ENCODE measurements around the gene INHBC.

Gene INHBC

DNA sequence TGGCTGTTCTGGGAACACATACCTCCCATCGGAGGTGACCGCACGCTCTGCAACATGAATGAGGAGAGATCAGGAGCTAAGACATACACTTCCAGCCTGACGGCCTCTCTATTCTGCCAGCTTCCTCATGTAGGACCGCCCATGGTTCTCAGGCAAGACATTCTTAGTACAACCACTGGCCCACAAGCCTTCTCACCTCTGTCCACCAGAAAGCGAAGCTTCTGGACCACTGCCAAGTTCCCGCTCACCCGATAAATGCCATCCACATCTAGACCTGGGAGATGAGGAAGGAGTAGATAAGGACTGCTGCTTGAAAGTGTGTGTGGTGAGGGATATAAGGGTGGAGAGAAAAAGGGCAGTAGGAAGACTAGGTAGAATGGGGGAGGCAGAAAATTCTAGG is 39.8 kb downstream of the INHBC start:
- H3K4me3 ChIP-seq (ENCODE audit: low read depth, low read length), result no peak overlapping the region
- CTCF ChIA-PET, result interaction anchor here (0.9 to 2.4 kb wide), 5 partner anchors 9 to 21 kb away, joined by 5 to 19 read pairs (median 5); partner anchors contain the start of genes GLI1 and INHBE
- no peaks in the 10 kb centered on the region for H3K9me3 ChIP-seq (ENCODE audit: control insufficient read depth, insufficient read depth, low read depth, low read length)
- TF ChIP-seq ZNF76 (tag by site-specific recombination; IDR thresholded peaks at IDR 0.05; ENCODE audit: borderline replicate concordance, low read depth) (no peak), ZNF747 (tag by site-specific recombination; IDR thresholded peaks at IDR 0.05) (no peak), BCL11B (tag by site-specific recombination; IDR thresholded peaks at IDR 0.05; ENCODE audit: low read depth) (no peak), ZNF157 (tag by site-specific recombination; IDR thresholded peaks at IDR 0.05) (no peak)
- H3K4me1 ChIP-seq (ENCODE audit: control insufficient read depth, insufficient read depth, low read length), result no peaks in the 10 kb centered on the region
- POLR2A ChIA-PET, result no interaction called here
- H3K36me3 ChIP-seq (ENCODE audit: control insufficient read depth in 2 of 2, insufficient read depth in 1 of 2, low read length in 2 of 2), result no peaks in the 10 kb centered on the region
- no peak overlapping the region for H3K27ac ChIP-seq (ENCODE audit: extremely low read depth, low read depth, low read length)

DNA sequence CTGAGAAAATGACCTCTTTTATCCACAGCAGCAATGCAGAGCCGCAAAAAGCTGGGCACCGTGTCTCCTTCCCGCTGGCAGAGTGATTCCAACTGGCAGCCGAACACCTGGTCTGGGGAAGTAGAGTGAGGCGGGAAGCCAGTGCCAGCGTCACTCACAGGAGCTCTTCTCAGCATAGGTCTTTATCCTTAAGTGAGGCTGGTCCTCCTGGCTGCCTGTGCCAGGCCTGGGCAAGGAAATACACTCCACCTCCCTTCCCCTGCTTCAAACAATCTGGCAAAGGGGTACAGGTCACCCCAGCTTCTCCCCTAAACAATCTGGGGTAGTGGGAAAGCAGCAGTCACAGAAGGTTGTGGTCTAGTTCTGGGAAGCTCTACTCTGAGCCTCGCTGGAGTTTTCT is 40.3 kb downstream of the INHBC start:
- TF ChIP-seq ZNF610 (tag by site-specific recombination; IDR thresholded peaks at IDR 0.05; ENCODE audit: borderline replicate concordance), result no peak
- TF ChIP-seq, protein P1, sequence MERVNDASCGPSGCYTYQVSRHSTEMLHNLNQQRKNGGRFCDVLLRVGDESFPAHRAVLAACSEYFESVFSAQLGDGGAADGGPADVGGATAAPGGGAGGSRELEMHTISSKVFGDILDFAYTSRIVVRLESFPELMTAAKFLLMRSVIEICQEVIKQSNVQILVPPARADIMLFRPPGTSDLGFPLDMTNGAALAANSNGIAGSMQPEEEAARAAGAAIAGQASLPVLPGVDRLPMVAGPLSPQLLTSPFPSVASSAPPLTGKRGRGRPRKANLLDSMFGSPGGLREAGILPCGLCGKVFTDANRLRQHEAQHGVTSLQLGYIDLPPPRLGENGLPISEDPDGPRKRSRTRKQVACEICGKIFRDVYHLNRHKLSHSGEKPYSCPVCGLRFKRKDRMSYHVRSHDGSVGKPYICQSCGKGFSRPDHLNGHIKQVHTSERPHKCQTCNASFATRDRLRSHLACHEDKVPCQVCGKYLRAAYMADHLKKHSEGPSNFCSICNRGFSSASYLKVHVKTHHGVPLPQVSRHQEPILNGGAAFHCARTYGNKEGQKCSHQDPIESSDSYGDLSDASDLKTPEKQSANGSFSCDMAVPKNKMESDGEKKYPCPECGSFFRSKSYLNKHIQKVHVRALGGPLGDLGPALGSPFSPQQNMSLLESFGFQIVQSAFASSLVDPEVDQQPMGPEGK (tag by site-specific recombination; IDR thresholded peaks at IDR 0.05), result no peak
- Histone ChIP-seq H3K36me3 (ENCODE audit: control insufficient read depth in 2 of 2, insufficient read depth in 1 of 2, low read length in 2 of 2) (no peaks in the 10 kb centered on the region), H3K9me3 (ENCODE audit: control insufficient read depth, insufficient read depth, low read depth, low read length) (no peaks in the 10 kb centered on the region), H3K4me3 (ENCODE audit: low read depth, low read length) (no peak overlapping the region), H3K4me1 (ENCODE audit: control insufficient read depth, insufficient read depth, low read length) (no peaks in the 10 kb centered on the region), H3K27ac (ENCODE audit: extremely low read depth, low read depth, low read length) (no peak overlapping the region)
- ChIA-PET CTCF (interaction anchor here (0.9 to 2.4 kb wide), 5 partner anchors 9 to 22 kb away, joined by 5 to 19 read pairs (median 5); partner anchors contain the start of genes GLI1 and INHBE), POLR2A (no interaction called here)

DNA sequence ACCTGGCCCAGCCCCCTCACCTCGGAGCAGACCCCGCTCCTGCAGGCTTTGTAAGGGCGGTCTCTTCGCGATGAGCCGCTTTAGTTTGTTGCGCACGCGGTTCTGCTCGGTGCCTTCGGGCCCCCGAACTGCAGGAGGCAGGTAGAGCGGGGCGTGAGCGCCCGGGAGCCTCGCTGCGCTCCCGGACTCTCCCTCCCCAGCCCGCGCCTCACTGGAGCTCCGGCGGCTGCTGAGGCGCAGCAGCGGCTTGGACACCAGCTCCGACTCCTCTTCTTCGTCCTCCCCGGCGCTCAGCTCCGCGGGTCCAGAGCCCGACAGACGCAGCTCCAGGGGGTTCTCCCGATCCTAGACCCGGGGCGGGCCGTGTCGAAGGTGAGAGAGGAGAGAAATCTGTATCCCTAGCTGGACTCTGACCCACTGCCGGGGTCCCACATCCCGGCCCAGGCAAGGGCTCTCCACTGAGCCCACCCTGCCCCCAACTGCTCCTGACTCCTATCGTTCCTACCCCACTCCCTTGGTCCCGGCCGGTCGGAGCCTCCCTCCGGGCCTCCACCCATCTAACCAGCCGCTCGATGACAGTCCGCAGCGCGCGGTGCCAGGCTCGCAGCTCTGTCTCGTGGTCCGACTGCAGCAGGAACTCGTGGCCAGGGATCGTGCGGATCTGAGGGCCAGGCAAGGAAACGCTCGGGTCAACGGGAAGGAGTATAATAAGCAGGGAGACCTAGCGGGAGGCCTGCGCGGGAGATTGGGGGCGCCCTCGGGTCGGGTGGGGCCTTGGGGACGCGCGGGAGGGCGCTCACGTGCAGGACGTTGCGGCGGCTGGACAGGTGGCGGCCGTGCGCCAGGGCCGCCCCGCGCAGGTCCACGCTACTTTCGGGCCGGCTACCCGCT is 40.9 kb downstream of the INHBC start:
- Histone ChIP-seq H3K27ac (ENCODE audit: extremely low read depth, low read depth, low read length) (no peak overlapping the region), H3K36me3 (ENCODE audit: control insufficient read depth in 2 of 2, insufficient read depth in 1 of 2, low read length in 2 of 2) (no peaks in the 10 kb centered on the region), H3K9me3 (ENCODE audit: control insufficient read depth, insufficient read depth, low read depth, low read length) (no peaks in the 10 kb centered on the region), H3K4me3 (ENCODE audit: low read depth, low read length) (no peak overlapping the region), H3K4me1 (ENCODE audit: control insufficient read depth, insufficient read depth, low read length) (no peaks in the 10 kb centered on the region)
- ChIA-PET CTCF (interaction anchor here (0.9 to 2.4 kb wide), 5 partner anchors 10 to 23 kb away, joined by 5 to 19 read pairs (median 5); partner anchors contain the start of genes GLI1 and INHBE), POLR2A (no interaction called here)
- TF ChIP-seq MEIS1 (CRISPR knock-in tag; IDR thresholded peaks at IDR 0.05; ENCODE audit: borderline replicate concordance) (no peak), BCL11B (tag by site-specific recombination; IDR thresholded peaks at IDR 0.05; ENCODE audit: low read depth) (no peak), ZNF629 (tag by site-specific recombination; IDR thresholded peaks at IDR 0.05) (no peak), ZNF394 (tag by site-specific recombination; IDR thresholded peaks at IDR 0.05; ENCODE audit: borderline replicate concordance) (no peak), ZNF341 (tag by site-specific recombination; IDR thresholded peaks at IDR 0.05; ENCODE audit: low read depth) (no peak), ZNF157 (tag by site-specific recombination; IDR thresholded peaks at IDR 0.05) (no peak), ZFP3 (tag by site-specific recombination; IDR thresholded peaks at IDR 0.05; ENCODE audit: low read depth) (no peak), ZNF521 (tag by site-specific recombination; IDR thresholded peaks at IDR 0.05) (no peak), ZNF202 (tag by site-specific recombination; IDR thresholded peaks at IDR 0.05; ENCODE audit: borderline replicate concordance) (no peak), ZNF529 (tag by site-specific recombination; IDR thresholded peaks at IDR 0.05; ENCODE audit: insufficient replicate concordance) (no peak), ZNF266 (tag by site-specific recombination; IDR thresholded peaks at IDR 0.05; ENCODE audit: low read depth) (no peak), KLF7 (tag by site-specific recombination; IDR thresholded peaks at IDR 0.05; ENCODE audit: borderline replicate concordance) (no peak)
- TF ChIP-seq, protein P2, sequence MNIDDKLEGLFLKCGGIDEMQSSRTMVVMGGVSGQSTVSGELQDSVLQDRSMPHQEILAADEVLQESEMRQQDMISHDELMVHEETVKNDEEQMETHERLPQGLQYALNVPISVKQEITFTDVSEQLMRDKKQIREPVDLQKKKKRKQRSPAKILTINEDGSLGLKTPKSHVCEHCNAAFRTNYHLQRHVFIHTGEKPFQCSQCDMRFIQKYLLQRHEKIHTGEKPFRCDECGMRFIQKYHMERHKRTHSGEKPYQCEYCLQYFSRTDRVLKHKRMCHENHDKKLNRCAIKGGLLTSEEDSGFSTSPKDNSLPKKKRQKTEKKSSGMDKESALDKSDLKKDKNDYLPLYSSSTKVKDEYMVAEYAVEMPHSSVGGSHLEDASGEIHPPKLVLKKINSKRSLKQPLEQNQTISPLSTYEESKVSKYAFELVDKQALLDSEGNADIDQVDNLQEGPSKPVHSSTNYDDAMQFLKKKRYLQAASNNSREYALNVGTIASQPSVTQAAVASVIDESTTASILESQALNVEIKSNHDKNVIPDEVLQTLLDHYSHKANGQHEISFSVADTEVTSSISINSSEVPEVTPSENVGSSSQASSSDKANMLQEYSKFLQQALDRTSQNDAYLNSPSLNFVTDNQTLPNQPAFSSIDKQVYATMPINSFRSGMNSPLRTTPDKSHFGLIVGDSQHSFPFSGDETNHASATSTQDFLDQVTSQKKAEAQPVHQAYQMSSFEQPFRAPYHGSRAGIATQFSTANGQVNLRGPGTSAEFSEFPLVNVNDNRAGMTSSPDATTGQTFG (tag by site-specific recombination; IDR thresholded peaks at IDR 0.05; ENCODE audit: borderline replicate concordance), result no peak
- TF ChIP-seq, protein P3, sequence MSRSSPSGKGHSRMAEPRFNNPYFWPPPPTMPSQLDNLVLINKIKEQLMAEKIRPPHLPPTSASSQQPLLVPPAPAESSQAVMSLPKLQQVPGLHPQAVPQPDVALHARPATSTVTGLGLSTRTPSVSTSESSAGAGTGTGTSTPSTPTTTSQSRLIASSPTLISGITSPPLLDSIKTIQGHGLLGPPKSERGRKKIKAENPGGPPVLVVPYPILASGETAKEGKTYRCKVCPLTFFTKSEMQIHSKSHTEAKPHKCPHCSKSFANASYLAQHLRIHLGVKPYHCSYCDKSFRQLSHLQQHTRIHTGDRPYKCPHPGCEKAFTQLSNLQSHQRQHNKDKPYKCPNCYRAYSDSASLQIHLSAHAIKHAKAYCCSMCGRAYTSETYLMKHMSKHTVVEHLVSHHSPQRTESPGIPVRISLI (tag by site-specific recombination; IDR thresholded peaks at IDR 0.05), result no peak
- TF ChIP-seq, protein P4, sequence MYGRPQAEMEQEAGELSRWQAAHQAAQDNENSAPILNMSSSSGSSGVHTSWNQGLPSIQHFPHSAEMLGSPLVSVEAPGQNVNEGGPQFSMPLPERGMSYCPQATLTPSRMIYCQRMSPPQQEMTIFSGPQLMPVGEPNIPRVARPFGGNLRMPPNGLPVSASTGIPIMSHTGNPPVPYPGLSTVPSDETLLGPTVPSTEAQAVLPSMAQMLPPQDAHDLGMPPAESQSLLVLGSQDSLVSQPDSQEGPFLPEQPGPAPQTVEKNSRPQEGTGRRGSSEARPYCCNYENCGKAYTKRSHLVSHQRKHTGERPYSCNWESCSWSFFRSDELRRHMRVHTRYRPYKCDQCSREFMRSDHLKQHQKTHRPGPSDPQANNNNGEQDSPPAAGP (tag by site-specific recombination; IDR thresholded peaks at IDR 0.05), result no peak
- TF ChIP-seq, protein P5, sequence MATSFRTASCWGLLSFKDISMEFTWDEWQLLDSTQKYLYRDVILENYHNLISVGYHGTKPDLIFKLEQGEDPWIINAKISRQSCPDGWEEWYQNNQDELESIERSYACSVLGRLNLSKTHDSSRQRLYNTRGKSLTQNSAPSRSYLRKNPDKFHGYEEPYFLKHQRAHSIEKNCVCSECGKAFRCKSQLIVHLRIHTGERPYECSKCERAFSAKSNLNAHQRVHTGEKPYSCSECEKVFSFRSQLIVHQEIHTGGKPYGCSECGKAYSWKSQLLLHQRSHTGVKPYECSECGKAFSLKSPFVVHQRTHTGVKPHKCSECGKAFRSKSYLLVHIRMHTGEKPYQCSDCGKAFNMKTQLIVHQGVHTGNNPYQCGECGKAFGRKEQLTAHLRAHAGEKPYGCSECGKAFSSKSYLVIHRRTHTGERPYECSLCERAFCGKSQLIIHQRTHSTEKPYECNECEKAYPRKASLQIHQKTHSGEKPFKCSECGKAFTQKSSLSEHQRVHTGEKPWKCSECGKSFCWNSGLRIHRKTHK (tag by site-specific recombination; IDR thresholded peaks at IDR 0.05), result no peak
